Smooth muscle cell (in vitro differentiated cells): ENCODE results near the gene AP1G2. TPM values are rescaled to one million over a fixed set of nuclear protein-coding genes. Genes with fewer than 3 reads are reported as not detected.

Experiments
- DNase-seq: peaks from one replicate; lab custom pipeline; 2025; ENCODE audit not compliant: unreplicated experiment; lab: John Stamatoyannopoulos, UW
- H2AFZ ChIP-seq: fragments of 200-600 bp; sonication (generic); 2 replicates; pipeline ENCODE4 v1.6.0; 2016; ENCODE audit warnings: antibody characterized with exemption, low read depth, mild to moderate bottlenecking
- H3F3A ChIP-seq: fragments of 200-600 bp; sonication (generic); 2 replicates; pipeline ENCODE4 v1.6.0; 2017; ENCODE audit warnings: antibody characterized with exemption, low read depth
- H3K27ac ChIP-seq: fragments of 200-600 bp; sonication (generic); 2 replicates; pipeline ENCODE4 v1.5.1; 2016; ENCODE audit warnings: low read depth, mild to moderate bottlenecking
- H3K27me3 ChIP-seq: fragments of 200-600 bp; sonication (generic); 2 replicates; pipeline ENCODE4 v1.6.1; 2016; ENCODE audit warnings: low read depth, mild to moderate bottlenecking
- H3K36me3 ChIP-seq: fragments of 200-600 bp; sonication (generic); 2 replicates; pipeline ENCODE4 v1.5.1; 2016; ENCODE audit warnings: low read depth
- H3K4me1 ChIP-seq: fragments of 200-600 bp; sonication (generic); 2 replicates; pipeline ENCODE4 v1.5.1; 2016; ENCODE audit warnings: low read depth
- H3K4me2 ChIP-seq: fragments of 200-600 bp; sonication (generic); 2 replicates; pipeline ENCODE4 v1.6.0; 2016; ENCODE audit warnings: mild to moderate bottlenecking
- H3K4me3 ChIP-seq: fragments of 200-600 bp; sonication (generic); 2 replicates; pipeline ENCODE4 v1.5.1; 2016; ENCODE audit warnings: mild to moderate bottlenecking
- H3K79me2 ChIP-seq: fragments of 200-600 bp; sonication (generic); 2 replicates; pipeline ENCODE4 v1.6.0; 2016; ENCODE audit warnings: low read depth, mild to moderate bottlenecking
- H3K9ac ChIP-seq: fragments of 200-600 bp; sonication (generic); 2 replicates; pipeline ENCODE4 v1.6.0; 2016; ENCODE audit warnings: low read depth
- H3K9me3 ChIP-seq: fragments of 200-600 bp; sonication (generic); replicated peaks from 2 replicates; pipeline ENCODE4 v1.5.1; 2016; ENCODE audit warnings: low read depth
- H4K20me1 ChIP-seq: fragments of 200-600 bp; sonication (generic); 2 replicates; pipeline ENCODE4 v1.6.0; 2016; ENCODE audit warnings: low read depth
- WGBS: methylation state at CpG from one replicate; pipeline ENCODE4 v1.1.7; 2016; ENCODE audit warnings: low lambda C conversion rate; 5-methylcytosine and 5-hydroxymethylcytosine counted together
- polyA plus RNA-seq: library from polyadenylated mRNA; unstranded; fragments of >200 nt; fragmentation: Nextera tagmentation; extraction: Ambion mirVana; gene quantifications from 2 replicates; pipeline ENCODE4 v1.2.1, GENCODE V29; 2016
- total RNA-seq: library from RNA; depleted of rRNA; stranded (reverse); fragments of >200 nt; gene quantifications from 2 replicates; pipeline ENCODE4 v1.2.3, GENCODE V29; 2014
- TF ChIP-seq, protein P1 (sequence below): fragments of 200-600 bp; sonication (generic); IDR thresholded peaks from 2 replicates; pipeline ENCODE4 v1.5.1; 2017; ENCODE audit warnings: borderline replicate concordance, mild to moderate bottlenecking, antibody characterized with exemption; ENCODE audit not compliant: insufficient read depth, poor library complexity, severe bottlenecking

AP1G2 gene
- total and polyA plus RNA-seq, 2 experiments from 2014 or later: 59.3 to 62.4 TPM

DNA sequence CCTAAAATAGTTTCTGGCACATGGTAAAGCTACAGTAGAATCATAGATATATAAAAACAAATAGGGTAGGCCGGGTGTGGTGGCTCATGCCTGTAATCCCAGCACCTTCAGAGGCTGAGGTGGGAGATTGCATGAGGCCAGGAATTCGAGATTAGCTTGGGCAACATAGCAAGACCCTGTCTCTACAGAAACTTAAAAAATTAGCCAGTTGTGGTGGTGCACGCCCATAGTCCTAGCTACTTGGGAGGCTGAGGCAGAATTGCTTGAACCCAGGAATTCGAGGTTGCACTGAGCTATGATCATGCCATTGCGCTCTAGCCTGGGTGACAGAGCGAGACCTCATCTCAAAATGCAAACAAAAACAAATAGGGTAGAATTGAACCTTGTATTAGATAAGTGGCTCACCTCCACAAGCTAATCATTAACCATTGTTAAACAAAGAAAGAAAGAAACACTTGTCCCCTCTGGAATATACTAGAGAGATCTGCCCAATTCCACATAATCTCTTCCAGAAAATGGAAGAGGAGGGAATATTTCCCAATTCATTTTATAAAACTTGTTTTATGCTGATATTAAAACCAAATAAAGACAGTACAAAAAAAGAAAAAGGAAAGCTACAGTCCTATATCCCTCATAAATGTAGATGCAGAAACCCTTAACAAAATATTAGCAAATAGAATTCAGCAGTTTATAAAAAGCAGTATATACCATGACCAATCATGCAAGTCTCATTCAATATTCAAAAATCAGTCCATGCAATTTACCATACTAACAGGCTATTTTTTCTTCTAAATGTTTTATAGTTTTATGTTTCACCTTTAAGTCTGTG lies 45.9 kb upstream of the AP1G2 start:
- TF ChIP-seq, protein P1, sequence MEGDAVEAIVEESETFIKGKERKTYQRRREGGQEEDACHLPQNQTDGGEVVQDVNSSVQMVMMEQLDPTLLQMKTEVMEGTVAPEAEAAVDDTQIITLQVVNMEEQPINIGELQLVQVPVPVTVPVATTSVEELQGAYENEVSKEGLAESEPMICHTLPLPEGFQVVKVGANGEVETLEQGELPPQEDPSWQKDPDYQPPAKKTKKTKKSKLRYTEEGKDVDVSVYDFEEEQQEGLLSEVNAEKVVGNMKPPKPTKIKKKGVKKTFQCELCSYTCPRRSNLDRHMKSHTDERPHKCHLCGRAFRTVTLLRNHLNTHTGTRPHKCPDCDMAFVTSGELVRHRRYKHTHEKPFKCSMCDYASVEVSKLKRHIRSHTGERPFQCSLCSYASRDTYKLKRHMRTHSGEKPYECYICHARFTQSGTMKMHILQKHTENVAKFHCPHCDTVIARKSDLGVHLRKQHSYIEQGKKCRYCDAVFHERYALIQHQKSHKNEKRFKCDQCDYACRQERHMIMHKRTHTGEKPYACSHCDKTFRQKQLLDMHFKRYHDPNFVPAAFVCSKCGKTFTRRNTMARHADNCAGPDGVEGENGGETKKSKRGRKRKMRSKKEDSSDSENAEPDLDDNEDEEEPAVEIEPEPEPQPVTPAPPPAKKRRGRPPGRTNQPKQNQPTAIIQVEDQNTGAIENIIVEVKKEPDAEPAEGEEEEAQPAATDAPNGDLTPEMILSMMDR: no peak
- no peak overlapping the region for H3K4me2 ChIP-seq

GRCh38 chr14:23612802-23613201 lies 45.2 kb upstream of the AP1G2 start:
- H3K27ac ChIP-seq: no peak overlapping the region
- H3K79me2 ChIP-seq: no peaks in the 10 kb centered on the region
- H3K36me3 ChIP-seq: no peaks in the 10 kb centered on the region
- 100% methylated on average over 1 of the region's 1 CpG for WGBS
- H2AFZ ChIP-seq: no peak overlapping the region
- no peaks in the 10 kb centered on the region for H4K20me1 ChIP-seq
- DNase-seq: no peak
- TF ChIP-seq, protein P1: no peak
- H3K4me1 ChIP-seq: no peaks in the 10 kb centered on the region
- no peaks in the 10 kb centered on the region for H3K9me3 ChIP-seq
- H3K27me3 ChIP-seq: peaks cover 2% of the 10 kb centered on the region
- no peak overlapping the region for H3K4me3 ChIP-seq
- H3F3A ChIP-seq: no peaks in the 10 kb centered on the region
- H3K9ac ChIP-seq: no peak overlapping the region
- no peak overlapping the region for H3K4me2 ChIP-seq

More for the DNA sequence above, 45.9 kb upstream of the AP1G2 start:
- Histone ChIP-seq H2AFZ (no peak overlapping the region), H3K9ac (no peak overlapping the region), H3K36me3 (no peaks in the 10 kb centered on the region), H3K4me3 (no peak overlapping the region), H3K79me2 (no peaks in the 10 kb centered on the region), H3F3A (no peaks in the 10 kb centered on the region), H3K9me3 (no peaks in the 10 kb centered on the region), H3K27me3 (peaks cover 2% of the 10 kb centered on the region), H3K27ac (no peak overlapping the region), H4K20me1 (no peaks in the 10 kb centered on the region), H3K4me1 (no peaks in the 10 kb centered on the region)
- DNase-seq: no peak
- WGBS: 79% methylated on average over 6 of the region's 6 CpGs

DNA sequence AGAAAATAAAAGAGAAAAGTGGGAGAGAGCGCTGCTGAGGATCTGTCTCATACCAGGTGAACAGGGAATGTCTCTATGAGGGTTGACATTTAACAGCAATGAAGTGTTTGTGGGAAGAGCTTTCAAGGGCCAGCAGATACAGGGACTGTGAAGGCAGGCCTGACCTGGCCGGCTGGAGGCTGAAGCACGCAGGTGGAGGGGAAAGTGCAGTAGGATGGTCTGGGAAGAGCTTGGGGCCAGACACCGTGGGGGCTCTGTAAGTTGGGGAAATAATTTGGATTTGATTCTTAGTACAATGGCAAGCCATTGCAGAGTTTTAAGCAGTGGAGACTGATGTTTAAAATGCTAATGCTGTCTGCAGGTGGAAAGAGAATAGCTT lies 44.8 kb upstream of the AP1G2 start:
- Histone ChIP-seq H3K9me3 (no peaks in the 10 kb centered on the region), H3K4me1 (no peaks in the 10 kb centered on the region), H3K79me2 (no peaks in the 10 kb centered on the region), H4K20me1 (no peaks in the 10 kb centered on the region), H2AFZ (no peak overlapping the region), H3K27ac (no peak overlapping the region), H3K4me2 (no peak overlapping the region), H3F3A (no peaks in the 10 kb centered on the region), H3K4me3 (no peak overlapping the region), H3K9ac (no peak overlapping the region), H3K27me3 (peaks cover 2% of the 10 kb centered on the region), H3K36me3 (no peaks in the 10 kb centered on the region)
- no peak for DNase-seq
- WGBS: 75% methylated on average over 4 of the region's 4 CpGs
- TF ChIP-seq, protein P1: no peak
